GM23338 (cell line): ENCODE measurements around the gene ZNF280D. TPM values are rescaled to one million over a fixed set of nuclear protein-coding genes. Genes with fewer than 3 reads are reported as not detected.

ENCODE experiments used
- ATAC-seq: fragments of 200-7000 bp; cut with Tn5 transposase; 3 replicates; pipeline ENCODE4 v1.9.1; 2020
- DNase-seq: peaks from one replicate; pipeline ENCODE4 v3.0.0-alpha.2; 2015; ENCODE audit warnings: low spot score
- H2AFZ ChIP-seq: fragments of 200-600 bp; sonication (generic); 2 replicates; pipeline ENCODE4 v1.8.0; 2016; ENCODE audit warnings: antibody characterized with exemption, mild to moderate bottlenecking, moderate library complexity
- H3F3A ChIP-seq: fragments of 200-600 bp; sonication (generic); replicated peaks from 2 replicates; pipeline ENCODE4 v1.8.0; 2017; ENCODE audit warnings: antibody characterized with exemption, mixed run types, low read depth
- H3K27ac ChIP-seq: fragments of 200-600 bp; sonication (generic); 2 replicates; pipeline ENCODE4 v1.6.1; 2016; ENCODE audit warnings: low read depth
- H3K27me3 ChIP-seq: fragments of 200-600 bp; sonication (generic); 2 replicates; pipeline ENCODE4 v1.8.0; 2016; ENCODE audit warnings: mild to moderate bottlenecking, mixed run types, moderate library complexity; ENCODE audit not compliant: insufficient read depth
- H3K36me3 ChIP-seq: fragments of 200-600 bp; sonication (generic); 2 replicates; pipeline ENCODE4 v1.8.0; 2016; ENCODE audit warnings: mild to moderate bottlenecking; ENCODE audit not compliant: insufficient read depth
- H3K4me1 ChIP-seq: fragments of 200-600 bp; sonication (generic); 2 replicates; pipeline ENCODE4 v1.8.0; 2016; ENCODE audit warnings: mild to moderate bottlenecking, moderate library complexity; ENCODE audit not compliant: insufficient read depth
- H3K4me2 ChIP-seq: fragments of 200-600 bp; sonication (generic); 2 replicates; pipeline ENCODE4 v1.7.1; 2017; ENCODE audit warnings: mixed run types
- H3K4me3 ChIP-seq: fragments of 200-600 bp; sonication (generic); 2 replicates; pipeline ENCODE4 v1.6.1; 2016; ENCODE audit warnings: mixed run types
- H3K79me2 ChIP-seq: fragments of 200-600 bp; sonication (generic); replicated peaks from 2 replicates; pipeline ENCODE4 v1.8.0; 2017; ENCODE audit warnings: mild to moderate bottlenecking; ENCODE audit not compliant: insufficient read depth
- H3K9me2 ChIP-seq: fragments of 200-600 bp; sonication (generic); 2 replicates; pipeline ENCODE4 v1.8.0; 2017; ENCODE audit not compliant: insufficient read depth
- H4K20me1 ChIP-seq: fragments of 200-600 bp; sonication (generic); replicated peaks from 2 replicates; pipeline ENCODE4 v1.8.0; 2017; ENCODE audit warnings: mild to moderate bottlenecking; ENCODE audit not compliant: insufficient read depth
- H3K27ac Mint-ChIP-seq: 2 replicates; pipeline ENCODE4 v1.8.0; 2020; ENCODE audit warnings: inconsistent platforms, mild to moderate bottlenecking, moderate library complexity, mixed read lengths
- H3K27me3 Mint-ChIP-seq: 3 replicates; pipeline ENCODE4 v1.8.0; 2022; ENCODE audit warnings: low read depth, mild to moderate bottlenecking, moderate library complexity, mixed read lengths, inconsistent platforms; ENCODE audit not compliant: insufficient read depth, poor library complexity
- H3K36me3 Mint-ChIP-seq: 3 replicates; pipeline ENCODE4 v1.8.0; 2021; ENCODE audit warnings: low read depth, mild to moderate bottlenecking, inconsistent platforms, moderate library complexity, mixed read lengths
- H3K4me1 Mint-ChIP-seq: 3 replicates; pipeline ENCODE4 v1.8.0; 2020; ENCODE audit warnings: mild to moderate bottlenecking, inconsistent platforms, mixed read lengths
- H3K4me3 Mint-ChIP-seq: 3 replicates; pipeline ENCODE4 v1.8.0; 2021; ENCODE audit warnings: moderate library complexity, mild to moderate bottlenecking, inconsistent platforms, mixed read lengths
- H3K9me3 Mint-ChIP-seq: 3 replicates; pipeline ENCODE4 v1.8.0; 2020; ENCODE audit warnings: moderate library complexity, mild to moderate bottlenecking, inconsistent platforms, mixed read lengths
- CREB1 ChIP-seq: fragments of 250-450 bp; sonication (Bioruptor Pico); IDR thresholded peaks from 2 replicates; pipeline ENCODE4 v1.5.0; 2020; ENCODE audit warnings: low read depth, mild to moderate bottlenecking, moderate library complexity
- EZH2 ChIP-seq: fragments of 200-600 bp; sonication (generic); IDR thresholded peaks from one replicate; pipeline ENCODE4 v1.8.0; 2017; ENCODE audit warnings: antibody characterized with exemption, mild to moderate bottlenecking, low read depth; ENCODE audit not compliant: unreplicated experiment
- EZH2phosphoT487 ChIP-seq: fragments of 200-600 bp; sonication (generic); IDR thresholded peaks from one replicate; pipeline ENCODE4 v1.8.1; 2018; ENCODE audit warnings: antibody characterized with exemption; ENCODE audit not compliant: unreplicated experiment
- JUNB ChIP-seq: IDR thresholded peaks from one replicate; pipeline ENCODE4 v1.6.1; 2016; ENCODE audit warnings: antibody characterized with exemption; ENCODE audit not compliant: unreplicated experiment
- NANOG ChIP-seq: IDR thresholded peaks from 2 replicates; pipeline ENCODE4 v1.6.1; 2016; ENCODE audit warnings: antibody characterized with exemption, borderline replicate concordance
- POLR2AphosphoS5 ChIP-seq: IDR thresholded peaks from 2 replicates; pipeline ENCODE4 v1.6.1; 2016; ENCODE audit warnings: antibody characterized with exemption, low read depth
- STAT1 ChIP-seq: IDR thresholded peaks from one replicate; pipeline ENCODE4 v1.6.1; 2016; ENCODE audit warnings: antibody characterized with exemption; ENCODE audit not compliant: unreplicated experiment
- ZNF114 ChIP-seq: fragments of 250-450 bp; sonication (Bioruptor Pico); IDR thresholded peaks from 2 replicates; pipeline ENCODE4 v1.5.0; 2020; ENCODE audit warnings: mild to moderate bottlenecking, moderate library complexity
- ZNF331 ChIP-seq: fragments of 250-450 bp; sonication (Bioruptor Pico); IDR thresholded peaks from 2 replicates; pipeline ENCODE4 v1.5.0; 2020; ENCODE audit warnings: low read depth, mild to moderate bottlenecking, moderate library complexity
- polyA plus RNA-seq: library from polyadenylated mRNA; unstranded; fragments of >200 nt; fragmentation: Nextera tagmentation; extraction: Ambion mirVana; gene quantifications from 2 replicates; pipeline ENCODE4 v1.2.1, GENCODE V29; 2016
- total RNA-seq: library from RNA; depleted of rRNA; stranded (reverse); fragments of >200 nt; shearing (Covaris generic); gene quantifications from 2 replicates; pipeline ENCODE4 v1.2.3, GENCODE V29; 2014
- TF ChIP-seq, protein P1 (sequence below), 2 experiments: fragments of 200-600 bp in 1 of 2; sonication (generic) in 1 of 2; conservative IDR thresholded peaks; 2 replicates each; pipeline versions ENCODE4 v1.5.1 to v1.6.1; 2016 to 2017; ENCODE audit warnings: antibody characterized with exemption in 2 of 2, low read depth in 2 of 2, mild to moderate bottlenecking in 2 of 2, moderate library complexity in 1 of 2
- TF ChIP-seq, protein P2 (sequence below): IDR thresholded peaks from one replicate; pipeline ENCODE4 v1.6.1; 2018; ENCODE audit warnings: antibody characterized with exemption; ENCODE audit not compliant: unreplicated experiment
- TF ChIP-seq, protein P3 (sequence below): fragments of 250-450 bp; sonication (Bioruptor Pico); IDR thresholded peaks from 2 replicates; pipeline ENCODE4 v1.5.0; 2020; ENCODE audit warnings: mild to moderate bottlenecking, moderate library complexity
- TF ChIP-seq, protein P4 (sequence below): IDR thresholded peaks from 2 replicates; pipeline ENCODE4 v1.6.1; 2016; ENCODE audit warnings: antibody characterized with exemption

ZNF280D gene
- total and polyA plus RNA-seq, 2 experiments from 2014 or later, result 23.3 to 32.5 TPM

DNA sequence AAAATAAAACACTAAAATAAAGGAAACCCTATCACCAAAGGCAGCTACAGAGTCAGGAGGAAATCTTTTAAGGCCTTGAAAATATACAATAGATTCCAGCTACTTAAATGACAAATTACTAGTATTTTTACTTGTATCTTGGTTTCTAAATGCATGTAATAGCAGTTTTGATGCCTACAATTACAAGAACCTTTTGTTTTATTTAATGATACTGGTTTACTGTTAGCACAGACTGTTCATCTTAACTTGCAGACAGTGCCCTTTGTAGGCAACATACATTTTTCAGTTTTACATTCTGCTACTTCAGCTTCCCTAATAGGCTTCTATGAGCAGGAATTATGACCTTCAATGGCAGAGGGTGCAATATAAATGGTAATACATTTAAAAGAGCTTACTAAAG lies 54.1 kb downstream of the ZNF280D start:
- Histone ChIP-seq H3F3A (no peaks in the 10 kb centered on the region), H3K27ac (no peak overlapping the region), H4K20me1 (no peaks in the 10 kb centered on the region; the same call in 1 of the 2 replicates), H3K27me3 (no peaks in the 10 kb centered on the region), H3K4me1 (no peaks in the 10 kb centered on the region), H3K79me2 (no peaks in the 10 kb centered on the region), H3K9me2 (no peaks in the 10 kb centered on the region), H3K4me3 (no peak overlapping the region), H2AFZ (no peak overlapping the region), H3K36me3 (no peaks in the 10 kb centered on the region), H3K4me2 (no peak overlapping the region)
- Mint-ChIP-seq H3K4me3 (no peak overlapping the region), H3K9me3 (no peaks in the 10 kb centered on the region), H3K27me3 (no peaks in the 10 kb centered on the region), H3K4me1 (peaks cover 6% of the 10 kb centered on the region; the same call in 2 of the 3 replicates), H3K27ac (no peak overlapping the region), H3K36me3 (no peaks in the 10 kb centered on the region)
- TF ChIP-seq STAT1 (no peak), JUNB (no peak), CREB1 (CRISPR knock-in tag) (no peak), EZH2 (no peak), ZNF331 (no peak), NANOG (no peak), POLR2AphosphoS5 (no peak), ZNF114 (CRISPR knock-in tag) (no peak), EZH2phosphoT487 (no peak)
- TF ChIP-seq, protein P1, sequence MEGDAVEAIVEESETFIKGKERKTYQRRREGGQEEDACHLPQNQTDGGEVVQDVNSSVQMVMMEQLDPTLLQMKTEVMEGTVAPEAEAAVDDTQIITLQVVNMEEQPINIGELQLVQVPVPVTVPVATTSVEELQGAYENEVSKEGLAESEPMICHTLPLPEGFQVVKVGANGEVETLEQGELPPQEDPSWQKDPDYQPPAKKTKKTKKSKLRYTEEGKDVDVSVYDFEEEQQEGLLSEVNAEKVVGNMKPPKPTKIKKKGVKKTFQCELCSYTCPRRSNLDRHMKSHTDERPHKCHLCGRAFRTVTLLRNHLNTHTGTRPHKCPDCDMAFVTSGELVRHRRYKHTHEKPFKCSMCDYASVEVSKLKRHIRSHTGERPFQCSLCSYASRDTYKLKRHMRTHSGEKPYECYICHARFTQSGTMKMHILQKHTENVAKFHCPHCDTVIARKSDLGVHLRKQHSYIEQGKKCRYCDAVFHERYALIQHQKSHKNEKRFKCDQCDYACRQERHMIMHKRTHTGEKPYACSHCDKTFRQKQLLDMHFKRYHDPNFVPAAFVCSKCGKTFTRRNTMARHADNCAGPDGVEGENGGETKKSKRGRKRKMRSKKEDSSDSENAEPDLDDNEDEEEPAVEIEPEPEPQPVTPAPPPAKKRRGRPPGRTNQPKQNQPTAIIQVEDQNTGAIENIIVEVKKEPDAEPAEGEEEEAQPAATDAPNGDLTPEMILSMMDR (conservative IDR thresholded peaks at IDR 0.05; ENCODE audit: low read depth in 2 of 2), result no peak
- TF ChIP-seq, protein P2, sequence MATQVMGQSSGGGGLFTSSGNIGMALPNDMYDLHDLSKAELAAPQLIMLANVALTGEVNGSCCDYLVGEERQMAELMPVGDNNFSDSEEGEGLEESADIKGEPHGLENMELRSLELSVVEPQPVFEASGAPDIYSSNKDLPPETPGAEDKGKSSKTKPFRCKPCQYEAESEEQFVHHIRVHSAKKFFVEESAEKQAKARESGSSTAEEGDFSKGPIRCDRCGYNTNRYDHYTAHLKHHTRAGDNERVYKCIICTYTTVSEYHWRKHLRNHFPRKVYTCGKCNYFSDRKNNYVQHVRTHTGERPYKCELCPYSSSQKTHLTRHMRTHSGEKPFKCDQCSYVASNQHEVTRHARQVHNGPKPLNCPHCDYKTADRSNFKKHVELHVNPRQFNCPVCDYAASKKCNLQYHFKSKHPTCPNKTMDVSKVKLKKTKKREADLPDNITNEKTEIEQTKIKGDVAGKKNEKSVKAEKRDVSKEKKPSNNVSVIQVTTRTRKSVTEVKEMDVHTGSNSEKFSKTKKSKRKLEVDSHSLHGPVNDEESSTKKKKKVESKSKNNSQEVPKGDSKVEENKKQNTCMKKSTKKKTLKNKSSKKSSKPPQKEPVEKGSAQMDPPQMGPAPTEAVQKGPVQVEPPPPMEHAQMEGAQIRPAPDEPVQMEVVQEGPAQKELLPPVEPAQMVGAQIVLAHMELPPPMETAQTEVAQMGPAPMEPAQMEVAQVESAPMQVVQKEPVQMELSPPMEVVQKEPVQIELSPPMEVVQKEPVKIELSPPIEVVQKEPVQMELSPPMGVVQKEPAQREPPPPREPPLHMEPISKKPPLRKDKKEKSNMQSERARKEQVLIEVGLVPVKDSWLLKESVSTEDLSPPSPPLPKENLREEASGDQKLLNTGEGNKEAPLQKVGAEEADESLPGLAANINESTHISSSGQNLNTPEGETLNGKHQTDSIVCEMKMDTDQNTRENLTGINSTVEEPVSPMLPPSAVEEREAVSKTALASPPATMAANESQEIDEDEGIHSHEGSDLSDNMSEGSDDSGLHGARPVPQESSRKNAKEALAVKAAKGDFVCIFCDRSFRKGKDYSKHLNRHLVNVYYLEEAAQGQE, result no peak
- TF ChIP-seq, protein P3, sequence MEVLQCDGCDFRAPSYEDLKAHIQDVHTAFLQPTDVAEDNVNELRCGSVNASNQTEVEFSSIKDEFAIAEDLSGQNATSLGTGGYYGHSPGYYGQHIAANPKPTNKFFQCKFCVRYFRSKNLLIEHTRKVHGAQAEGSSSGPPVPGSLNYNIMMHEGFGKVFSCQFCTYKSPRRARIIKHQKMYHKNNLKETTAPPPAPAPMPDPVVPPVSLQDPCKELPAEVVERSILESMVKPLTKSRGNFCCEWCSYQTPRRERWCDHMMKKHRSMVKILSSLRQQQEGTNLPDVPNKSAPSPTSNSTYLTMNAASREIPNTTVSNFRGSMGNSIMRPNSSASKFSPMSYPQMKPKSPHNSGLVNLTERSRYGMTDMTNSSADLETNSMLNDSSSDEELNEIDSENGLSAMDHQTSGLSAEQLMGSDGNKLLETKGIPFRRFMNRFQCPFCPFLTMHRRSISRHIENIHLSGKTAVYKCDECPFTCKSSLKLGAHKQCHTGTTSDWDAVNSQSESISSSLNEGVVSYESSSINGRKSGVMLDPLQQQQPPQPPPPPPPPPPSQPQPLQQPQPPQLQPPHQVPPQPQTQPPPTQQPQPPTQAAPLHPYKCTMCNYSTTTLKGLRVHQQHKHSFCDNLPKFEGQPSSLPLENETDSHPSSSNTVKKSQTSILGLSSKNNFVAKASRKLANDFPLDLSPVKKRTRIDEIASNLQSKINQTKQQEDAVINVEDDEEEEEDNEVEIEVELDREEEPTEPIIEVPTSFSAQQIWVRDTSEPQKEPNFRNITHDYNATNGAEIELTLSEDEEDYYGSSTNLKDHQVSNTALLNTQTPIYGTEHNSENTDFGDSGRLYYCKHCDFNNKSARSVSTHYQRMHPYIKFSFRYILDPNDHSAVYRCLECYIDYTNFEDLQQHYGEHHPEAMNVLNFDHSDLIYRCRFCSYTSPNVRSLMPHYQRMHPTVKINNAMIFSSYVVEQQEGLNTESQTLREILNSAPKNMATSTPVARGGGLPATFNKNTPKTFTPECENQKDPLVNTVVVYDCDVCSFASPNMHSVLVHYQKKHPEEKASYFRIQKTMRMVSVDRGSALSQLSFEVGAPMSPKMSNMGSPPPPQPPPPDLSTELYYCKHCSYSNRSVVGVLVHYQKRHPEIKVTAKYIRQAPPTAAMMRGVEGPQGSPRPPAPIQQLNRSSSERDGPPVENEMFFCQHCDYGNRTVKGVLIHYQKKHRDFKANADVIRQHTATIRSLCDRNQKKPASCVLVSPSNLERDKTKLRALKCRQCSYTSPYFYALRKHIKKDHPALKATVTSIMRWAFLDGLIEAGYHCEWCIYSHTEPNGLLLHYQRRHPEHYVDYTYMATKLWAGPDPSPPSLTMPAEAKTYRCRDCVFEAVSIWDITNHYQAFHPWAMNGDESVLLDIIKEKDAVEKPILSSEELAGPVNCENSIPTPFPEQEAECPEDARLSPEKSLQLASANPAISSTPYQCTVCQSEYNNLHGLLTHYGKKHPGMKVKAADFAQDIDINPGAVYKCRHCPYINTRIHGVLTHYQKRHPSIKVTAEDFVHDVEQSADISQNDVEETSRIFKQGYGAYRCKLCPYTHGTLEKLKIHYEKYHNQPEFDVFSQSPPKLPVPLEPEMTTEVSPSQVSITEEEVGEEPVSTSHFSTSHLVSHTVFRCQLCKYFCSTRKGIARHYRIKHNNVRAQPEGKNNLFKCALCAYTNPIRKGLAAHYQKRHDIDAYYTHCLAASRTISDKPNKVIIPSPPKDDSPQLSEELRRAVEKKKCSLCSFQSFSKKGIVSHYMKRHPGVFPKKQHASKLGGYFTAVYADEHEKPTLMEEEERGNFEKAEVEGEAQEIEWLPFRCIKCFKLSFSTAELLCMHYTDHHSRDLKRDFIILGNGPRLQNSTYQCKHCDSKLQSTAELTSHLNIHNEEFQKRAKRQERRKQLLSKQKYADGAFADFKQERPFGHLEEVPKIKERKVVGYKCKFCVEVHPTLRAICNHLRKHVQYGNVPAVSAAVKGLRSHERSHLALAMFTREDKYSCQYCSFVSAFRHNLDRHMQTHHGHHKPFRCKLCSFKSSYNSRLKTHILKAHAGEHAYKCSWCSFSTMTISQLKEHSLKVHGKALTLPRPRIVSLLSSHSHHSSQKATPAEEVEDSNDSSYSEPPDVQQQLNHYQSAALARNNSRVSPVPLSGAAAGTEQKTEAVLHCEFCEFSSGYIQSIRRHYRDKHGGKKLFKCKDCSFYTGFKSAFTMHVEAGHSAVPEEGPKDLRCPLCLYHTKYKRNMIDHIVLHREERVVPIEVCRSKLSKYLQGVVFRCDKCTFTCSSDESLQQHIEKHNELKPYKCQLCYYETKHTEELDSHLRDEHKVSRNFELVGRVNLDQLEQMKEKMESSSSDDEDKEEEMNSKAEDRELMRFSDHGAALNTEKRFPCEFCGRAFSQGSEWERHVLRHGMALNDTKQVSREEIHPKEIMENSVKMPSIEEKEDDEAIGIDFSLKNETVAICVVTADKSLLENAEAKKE (CRISPR knock-in tag), result no peak
- TF ChIP-seq, protein P4, sequence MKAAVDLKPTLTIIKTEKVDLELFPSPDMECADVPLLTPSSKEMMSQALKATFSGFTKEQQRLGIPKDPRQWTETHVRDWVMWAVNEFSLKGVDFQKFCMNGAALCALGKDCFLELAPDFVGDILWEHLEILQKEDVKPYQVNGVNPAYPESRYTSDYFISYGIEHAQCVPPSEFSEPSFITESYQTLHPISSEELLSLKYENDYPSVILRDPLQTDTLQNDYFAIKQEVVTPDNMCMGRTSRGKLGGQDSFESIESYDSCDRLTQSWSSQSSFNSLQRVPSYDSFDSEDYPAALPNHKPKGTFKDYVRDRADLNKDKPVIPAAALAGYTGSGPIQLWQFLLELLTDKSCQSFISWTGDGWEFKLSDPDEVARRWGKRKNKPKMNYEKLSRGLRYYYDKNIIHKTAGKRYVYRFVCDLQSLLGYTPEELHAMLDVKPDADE, result no peak
- no peak for ATAC-seq
- DNase-seq, result no peak
